ENCODE measurements around the gene ADK. TPM values are rescaled to one million over a fixed set of nuclear protein-coding genes. Genes with fewer than 3 reads are reported as not detected.

Gene ADK
- total and polyA plus RNA-seq, 8 donors = 44.8 to 68.6 (median 57.5) TPM

DNA sequence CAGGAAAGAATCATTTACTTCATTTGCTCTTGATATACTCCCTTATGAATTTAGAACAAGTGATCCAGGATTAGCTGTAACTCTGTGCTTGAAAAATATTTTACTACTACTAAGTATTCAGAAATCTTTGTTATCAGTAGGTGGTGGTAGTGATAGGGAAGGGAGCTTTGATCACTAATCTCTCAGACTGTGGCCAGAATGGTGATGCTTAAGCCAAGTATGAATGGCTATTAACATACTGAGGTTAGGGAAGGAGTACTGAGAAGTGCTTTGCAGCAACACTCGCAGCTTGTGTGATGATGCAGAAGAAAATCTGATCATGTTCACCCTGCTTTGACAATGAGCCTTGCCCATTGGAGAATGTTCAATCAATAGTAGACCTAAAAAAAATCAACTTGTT, 29.7 kb upstream of the ADK start:
- DNase-seq (no peak), ATAC-seq (no peak)
- Histone ChIP-seq H3K4me1 (peaks cover 0 to 5% of the 10 kb centered on the region in 2 donors), H3K4me3 (no peak overlapping the region), H3K27ac (no peak overlapping the region), H3K9me3 (no peaks in the 10 kb centered on the region), H3K27me3 (no peaks in the 10 kb centered on the region), H3K36me3 (peaks cover 0 to 100% of the 10 kb centered on the region in 2 donors)
- intact Hi-C loops (cut with DNase I) = no loop called here
- TF ChIP-seq CTCF (IDR thresholded peaks at IDR 0.05) = no peak

GRCh38 chr10:74122060-74122459, 29.0 kb upstream of the ADK start:
- DNase-seq = no peak

GRCh38 chr10:74123081-74123480, 27.9 kb upstream of the ADK start:
- H3K27ac ChIP-seq = peak overlapping the region in 1 of 2 donors; percentile 43
- no peak for DNase-seq
- no peak for TF ChIP-seq CTCF (IDR thresholded peaks at IDR 0.05)
- ATAC-seq = no peak
- H3K4me3 ChIP-seq = no peak overlapping the region
- H3K4me1 ChIP-seq = peaks cover 0 to 5% of the 10 kb centered on the region in 2 donors
- peaks cover 0 to 100% of the 10 kb centered on the region in 2 donors for H3K36me3 ChIP-seq
- no peaks in the 10 kb centered on the region for H3K27me3 ChIP-seq
- intact Hi-C loops (cut with DNase I) = no loop called here
- H3K9me3 ChIP-seq = no peaks in the 10 kb centered on the region

More at GRCh38 chr10:74122060-74122459, 29.0 kb upstream of the ADK start:
- TF ChIP-seq CTCF (IDR thresholded peaks at IDR 0.05) = no peak
- peaks cover 0 to 5% of the 10 kb centered on the region in 2 donors for H3K4me1 ChIP-seq
- peaks cover 0 to 100% of the 10 kb centered on the region in 2 donors for H3K36me3 ChIP-seq
- intact Hi-C loops (cut with DNase I) = no loop called here
- H3K27ac ChIP-seq = no peak overlapping the region
- no peaks in the 10 kb centered on the region for H3K27me3 ChIP-seq
- ATAC-seq = no peak
- no peaks in the 10 kb centered on the region for H3K9me3 ChIP-seq
- H3K4me3 ChIP-seq = no peak overlapping the region

- H3K27ac ChIP-seq = no peak overlapping the region
- no peak for ATAC-seq
- no peaks in the 10 kb centered on the region for H3K9me3 ChIP-seq
- no peak for TF ChIP-seq CTCF (IDR thresholded peaks at IDR 0.05)
- no peak overlapping the region for H3K4me3 ChIP-seq
- peaks cover 0 to 93% of the 10 kb centered on the region in 2 donors for H3K36me3 ChIP-seq
- no peaks in the 10 kb centered on the region for H3K27me3 ChIP-seq
- no peak for DNase-seq
- H3K4me1 ChIP-seq = no peaks in the 10 kb centered on the region
- intact Hi-C loops (cut with DNase I) = no loop called here
These were observed 16.8 kb upstream of the ADK start for GRCh38 chr10:74133923-74134820.

DNA sequence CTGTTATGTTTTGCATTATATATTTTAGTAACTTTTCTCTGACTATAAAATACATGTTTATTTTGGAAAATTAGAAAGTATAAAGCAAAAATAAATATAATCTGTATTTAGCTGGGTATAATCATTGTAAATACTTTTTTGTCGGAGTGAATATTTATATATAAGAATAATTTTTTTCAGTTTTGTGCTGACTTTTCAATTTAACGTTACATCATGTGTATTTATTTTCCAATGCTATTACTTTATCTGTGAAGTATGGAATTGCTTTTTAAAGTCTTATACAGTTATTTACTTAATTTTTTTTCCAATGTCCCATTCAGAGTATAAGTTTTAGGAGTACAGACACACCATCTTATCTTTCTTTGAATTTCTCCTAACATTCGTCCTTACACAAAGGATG, 15.6 kb upstream of the ADK start:
- no peak for DNase-seq
- Histone ChIP-seq H3K4me1 (no peaks in the 10 kb centered on the region), H3K27ac (no peak overlapping the region), H3K27me3 (no peaks in the 10 kb centered on the region), H3K36me3 (peaks cover 0 to 84% of the 10 kb centered on the region in 2 donors), H3K9me3 (no peaks in the 10 kb centered on the region), H3K4me3 (no peak overlapping the region)
- no peak for TF ChIP-seq CTCF (IDR thresholded peaks at IDR 0.05)
- intact Hi-C loops (cut with DNase I) = no loop called here
- ATAC-seq = no peak
